Ovary (tissue), 3 donors: ENCODE measurements around the gene TFF3.

ENCODE experiments used
- EP300 ChIP-seq: sonication (generic); formaldehyde crosslinking; IDR thresholded peaks from one replicate; pipeline ENCODE4 v1.6.1; 2017; ENCODE audit warnings: antibody characterized with exemption
- POLR2A ChIP-seq: fragments of 450-650 bp; IDR thresholded peaks from one replicate; pipeline ENCODE4 v1.6.1; 2017; ENCODE audit warnings: antibody characterized with exemption, mild to moderate bottlenecking, moderate library complexity
- TF ChIP-seq, protein P1 (sequence below), 3 donors: fragments of 450-650 bp in 2 of 3; fragments of 200-600 bp in 1 of 3; IDR thresholded peaks; one replicate each; pipeline versions ENCODE4 v1.5.1 to v1.8.0; 2016 to 2022; ENCODE audit warnings: antibody characterized with exemption in 3 of 3, mild to moderate bottlenecking in 1 of 3
- donor health status: DM: no; HTN: no; CAD: no.

DNA sequence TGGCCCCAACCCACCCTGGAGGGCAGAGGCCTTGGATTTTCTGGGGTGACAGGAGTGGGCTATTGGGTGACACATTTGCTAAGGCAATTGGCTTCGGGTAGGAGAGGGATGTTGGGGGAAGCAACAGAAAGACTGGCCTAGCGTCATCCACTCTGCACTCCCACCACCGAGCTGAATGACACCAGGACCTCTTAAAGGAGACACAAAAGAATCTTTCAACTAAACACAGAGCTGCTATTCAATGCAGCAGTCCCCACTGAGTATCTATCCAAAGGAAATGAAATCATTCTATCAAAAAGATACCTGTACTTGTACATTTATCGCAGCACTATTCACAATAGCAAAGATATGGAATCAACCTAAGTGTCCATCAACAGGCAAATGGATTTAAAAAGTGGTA, 29.4 kb upstream of the TFF3 start:
- TF ChIP-seq, protein P1, sequence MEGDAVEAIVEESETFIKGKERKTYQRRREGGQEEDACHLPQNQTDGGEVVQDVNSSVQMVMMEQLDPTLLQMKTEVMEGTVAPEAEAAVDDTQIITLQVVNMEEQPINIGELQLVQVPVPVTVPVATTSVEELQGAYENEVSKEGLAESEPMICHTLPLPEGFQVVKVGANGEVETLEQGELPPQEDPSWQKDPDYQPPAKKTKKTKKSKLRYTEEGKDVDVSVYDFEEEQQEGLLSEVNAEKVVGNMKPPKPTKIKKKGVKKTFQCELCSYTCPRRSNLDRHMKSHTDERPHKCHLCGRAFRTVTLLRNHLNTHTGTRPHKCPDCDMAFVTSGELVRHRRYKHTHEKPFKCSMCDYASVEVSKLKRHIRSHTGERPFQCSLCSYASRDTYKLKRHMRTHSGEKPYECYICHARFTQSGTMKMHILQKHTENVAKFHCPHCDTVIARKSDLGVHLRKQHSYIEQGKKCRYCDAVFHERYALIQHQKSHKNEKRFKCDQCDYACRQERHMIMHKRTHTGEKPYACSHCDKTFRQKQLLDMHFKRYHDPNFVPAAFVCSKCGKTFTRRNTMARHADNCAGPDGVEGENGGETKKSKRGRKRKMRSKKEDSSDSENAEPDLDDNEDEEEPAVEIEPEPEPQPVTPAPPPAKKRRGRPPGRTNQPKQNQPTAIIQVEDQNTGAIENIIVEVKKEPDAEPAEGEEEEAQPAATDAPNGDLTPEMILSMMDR (IDR thresholded peaks at IDR 0.05) = no peak
- TF ChIP-seq POLR2A (no peak), EP300 (no peak)
